Mucosa of descending colon (tissue), 3 donors: Measurements from ENCODE around the gene KCNQ2. TPM values are rescaled to one million over a fixed set of nuclear protein-coding genes. Genes with fewer than 3 reads are reported as not detected.

Source experiments
- ATAC-seq: fragments of 200-7000 bp; cut with Tn5 transposase; one replicate; pipeline ENCODE4 v1.9.1; 2020; ENCODE audit warnings: mild to moderate bottlenecking, moderate library complexity
- DNase-seq, 3 donors: peaks; one replicate each; pipeline ENCODE4 v3.0.0-alpha.2; 2020
- H3K36me3 ChIP-seq: fragments of 200-600 bp; one replicate; pipeline ENCODE4 v1.8.0; 2021; ENCODE audit warnings: low read depth, mild to moderate bottlenecking
- H3K4me1 ChIP-seq: fragments of 200-600 bp; one replicate; pipeline ENCODE4 v1.8.0; 2021; ENCODE audit warnings: low read depth, mild to moderate bottlenecking
- H3K4me3 ChIP-seq: fragments of 200-600 bp; one replicate; pipeline ENCODE4 v1.8.0; 2021; ENCODE audit warnings: mild to moderate bottlenecking
- H3K9me3 ChIP-seq: fragments of 200-600 bp; one replicate; pipeline ENCODE4 v1.8.0; 2021; ENCODE audit warnings: mild to moderate bottlenecking
- intact Hi-C, 2 donors: fragments of 100-400 bp; cut with DNase I in 1 of 2; cut with micrococcal nuclease in 1 of 2; formaldehyde crosslinking; loops; one replicate each; pipeline versions ENCODE4 v1.11.0 to v1.11.1; 2022; cut with DNase I, micrococcal nuclease
- total RNA-seq, 3 donors: library from RNA; stranded (reverse); fragmentation: NEBNext Ultra II Directional in 2 of 3; extraction: Animal tissue kit (Norgen Biotek cat#: 25700) in 2 of 3; gene quantifications; one replicate each; pipeline versions ENCODE4 v1.2.1 to v1.2.4, GENCODE V29; 2021 to 2023
- TF ChIP-seq, protein P1 (sequence below): fragments of 200-600 bp; IDR thresholded peaks from one replicate; pipeline ENCODE4 v1.8.0; 2022; ENCODE audit warnings: antibody characterized with exemption, mild to moderate bottlenecking
- donor health status: DM: no; HTN: no; CAD: no; lungs with moderate emphysema.
- donor health status: DM: no; HTN: no; CAD: no.
- donor health status: DM: no; HTN: yes; CAD: no.

Gene KCNQ2
- total RNA-seq, 3 donors from 2014 or later: 1.4 TPM; not detected in 2

DNA sequence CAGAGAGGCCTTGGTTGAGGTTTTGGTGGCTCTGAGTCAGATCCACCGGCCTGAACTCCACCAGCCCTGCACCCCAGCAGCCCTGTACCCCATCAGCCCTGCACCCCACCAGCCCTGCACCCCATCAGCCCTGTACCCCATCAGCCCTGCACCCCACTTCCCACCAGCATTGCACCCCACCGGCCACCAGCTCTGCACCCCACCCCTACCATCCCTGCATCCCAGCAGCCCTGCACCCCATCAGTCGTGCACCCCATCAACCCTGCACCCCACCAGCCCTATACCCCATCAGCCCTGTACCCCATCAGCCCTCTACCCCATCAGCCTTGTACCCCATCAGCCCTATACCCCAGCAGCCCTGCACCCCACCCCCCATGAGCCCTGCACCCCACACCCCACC lies 97.0 kb downstream of the KCNQ2 start:
- intact Hi-C loops: no loop called here
- no peak overlapping the region for H3K4me3 ChIP-seq
- ATAC-seq (no peak), DNase-seq (no peak)
- no peaks in the 10 kb centered on the region for H3K4me1 ChIP-seq
- no peaks in the 10 kb centered on the region for H3K36me3 ChIP-seq
- TF ChIP-seq, protein P1, sequence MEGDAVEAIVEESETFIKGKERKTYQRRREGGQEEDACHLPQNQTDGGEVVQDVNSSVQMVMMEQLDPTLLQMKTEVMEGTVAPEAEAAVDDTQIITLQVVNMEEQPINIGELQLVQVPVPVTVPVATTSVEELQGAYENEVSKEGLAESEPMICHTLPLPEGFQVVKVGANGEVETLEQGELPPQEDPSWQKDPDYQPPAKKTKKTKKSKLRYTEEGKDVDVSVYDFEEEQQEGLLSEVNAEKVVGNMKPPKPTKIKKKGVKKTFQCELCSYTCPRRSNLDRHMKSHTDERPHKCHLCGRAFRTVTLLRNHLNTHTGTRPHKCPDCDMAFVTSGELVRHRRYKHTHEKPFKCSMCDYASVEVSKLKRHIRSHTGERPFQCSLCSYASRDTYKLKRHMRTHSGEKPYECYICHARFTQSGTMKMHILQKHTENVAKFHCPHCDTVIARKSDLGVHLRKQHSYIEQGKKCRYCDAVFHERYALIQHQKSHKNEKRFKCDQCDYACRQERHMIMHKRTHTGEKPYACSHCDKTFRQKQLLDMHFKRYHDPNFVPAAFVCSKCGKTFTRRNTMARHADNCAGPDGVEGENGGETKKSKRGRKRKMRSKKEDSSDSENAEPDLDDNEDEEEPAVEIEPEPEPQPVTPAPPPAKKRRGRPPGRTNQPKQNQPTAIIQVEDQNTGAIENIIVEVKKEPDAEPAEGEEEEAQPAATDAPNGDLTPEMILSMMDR: no peak
- no peaks in the 10 kb centered on the region for H3K9me3 ChIP-seq

DNA sequence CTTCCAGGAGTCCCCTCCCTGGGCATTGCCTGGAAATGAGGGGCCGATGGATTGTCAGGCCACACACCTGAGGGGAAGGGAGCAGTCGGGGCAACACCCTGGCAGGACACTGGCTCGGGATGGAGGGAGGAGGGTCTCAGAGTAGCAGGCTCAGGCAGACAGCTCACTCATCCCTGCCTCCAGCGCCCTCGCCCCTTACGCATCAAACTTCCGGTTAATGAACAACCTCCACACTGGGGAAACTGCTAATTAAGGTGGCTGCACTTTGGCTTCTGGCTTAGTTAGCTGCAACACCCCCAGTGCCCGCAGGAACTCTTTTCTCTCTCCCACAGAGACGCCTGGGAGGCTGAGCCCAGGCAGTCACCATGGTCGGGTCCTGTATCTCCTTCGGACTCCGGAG lies 98.0 kb downstream of the KCNQ2 start:
- Histone ChIP-seq H3K4me3 (no peak overlapping the region), H3K36me3 (no peaks in the 10 kb centered on the region), H3K9me3 (no peaks in the 10 kb centered on the region), H3K4me1 (no peaks in the 10 kb centered on the region)
- intact Hi-C loops: no loop called here
- DNase-seq (no peak), ATAC-seq (no peak)
- TF ChIP-seq, protein P1: no peak

DNA sequence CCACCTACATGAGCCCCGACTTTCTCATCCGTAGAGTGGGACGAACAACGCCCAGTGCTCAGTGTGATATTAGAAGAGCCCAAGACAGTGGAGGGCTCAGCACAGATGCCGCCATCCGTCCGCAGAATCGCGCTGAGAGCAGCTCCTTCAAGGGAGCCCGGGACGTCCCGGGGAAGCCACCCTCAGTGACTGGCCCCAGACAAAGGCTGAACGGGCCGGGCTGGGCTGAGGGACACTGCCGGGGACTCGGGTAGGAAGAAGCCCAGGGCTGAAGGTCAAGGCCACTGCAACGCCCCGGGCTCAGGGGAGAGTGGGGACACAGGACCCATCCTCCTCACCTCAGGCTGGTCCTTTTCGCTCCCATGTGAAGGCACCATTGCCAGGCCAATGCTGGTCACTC lies 98.5 kb downstream of the KCNQ2 start:
- TF ChIP-seq, protein P1: no peak
- ATAC-seq: no peak
- intact Hi-C loops: no loop called here

DNA sequence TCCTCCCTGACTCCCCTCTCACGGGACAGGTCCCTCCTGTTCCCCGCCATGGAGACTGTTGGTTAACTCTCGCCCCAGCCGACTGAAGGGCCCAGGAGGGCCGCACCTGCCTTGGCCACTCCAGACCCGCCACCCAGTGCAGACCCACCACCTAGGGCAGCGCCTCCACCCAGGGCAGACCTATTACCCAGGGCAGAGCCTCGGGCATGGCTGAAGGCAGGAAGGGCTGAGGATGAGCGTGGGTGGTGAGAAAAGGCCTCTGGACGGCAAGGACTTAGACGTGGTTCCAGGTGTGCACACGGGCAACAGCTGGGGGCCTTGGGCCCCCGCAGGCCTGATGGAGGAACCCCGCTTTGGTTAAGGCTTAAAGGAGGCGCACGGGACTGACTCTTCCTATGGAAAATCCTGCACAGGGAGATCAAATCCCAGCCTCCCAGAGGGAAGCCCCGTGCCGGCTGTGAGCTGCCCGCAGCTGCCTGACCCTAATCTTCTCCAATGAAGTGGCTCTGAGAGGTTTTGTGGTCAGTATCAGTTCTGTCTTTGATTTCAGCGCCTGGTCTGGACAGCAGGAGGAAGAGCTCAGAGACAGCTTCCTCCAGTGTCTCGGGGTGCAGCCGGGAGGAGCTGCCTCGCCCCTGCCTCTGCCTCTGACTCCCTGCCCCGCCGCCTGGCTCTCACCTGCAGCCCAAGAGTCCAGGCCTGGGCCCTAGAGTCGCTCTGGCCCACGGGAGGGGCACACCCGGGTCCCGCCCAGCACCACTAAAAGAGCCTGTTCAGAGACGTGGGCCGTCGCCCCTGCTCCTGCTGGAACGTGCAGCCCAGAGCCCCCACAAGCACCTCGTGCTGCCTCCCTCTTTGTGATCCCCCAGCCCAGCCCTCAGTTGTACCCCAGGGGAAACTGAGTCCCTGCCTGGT lies 99.2 kb downstream of the KCNQ2 start:
- H3K4me3 ChIP-seq: no peak overlapping the region
- no peak for DNase-seq
- intact Hi-C loops: no loop called here
- no peaks in the 10 kb centered on the region for H3K4me1 ChIP-seq
- TF ChIP-seq, protein P1: no peak
- H3K9me3 ChIP-seq: no peaks in the 10 kb centered on the region
- no peak for ATAC-seq
- no peaks in the 10 kb centered on the region for H3K36me3 ChIP-seq

More for the DNA sequence above, 98.5 kb downstream of the KCNQ2 start:
- no peaks in the 10 kb centered on the region for H3K36me3 ChIP-seq
- no peaks in the 10 kb centered on the region for H3K9me3 ChIP-seq
- H3K4me1 ChIP-seq: no peaks in the 10 kb centered on the region
- no peak for DNase-seq
- no peak overlapping the region for H3K4me3 ChIP-seq

DNA sequence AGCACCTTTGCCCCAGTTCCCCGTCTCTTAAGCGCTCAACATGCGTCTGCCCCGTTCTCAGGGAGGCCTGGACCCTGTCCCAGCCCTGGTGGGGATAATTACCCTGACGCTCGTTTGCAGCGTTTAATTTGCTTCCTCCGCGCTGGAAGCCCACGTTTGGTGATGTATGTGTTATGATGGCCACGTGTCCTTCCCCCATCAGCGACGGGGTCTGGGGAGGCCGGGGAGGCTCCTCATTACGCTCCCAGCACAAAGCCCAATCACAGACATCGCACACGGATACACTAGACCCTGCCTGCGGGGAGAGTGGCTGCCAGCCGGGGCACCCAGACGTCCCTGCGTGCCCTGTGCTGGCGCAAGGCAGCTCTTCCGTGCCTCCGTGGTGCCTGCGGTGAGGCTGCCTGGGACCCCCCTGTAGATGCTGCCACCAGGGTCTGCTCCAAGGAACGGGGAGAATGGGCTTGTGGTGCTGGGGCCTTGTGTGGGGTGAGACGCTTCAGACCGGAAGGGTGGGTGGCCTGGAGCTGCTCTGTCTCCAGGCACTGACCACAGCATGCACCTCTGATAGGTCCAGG lies 101.1 kb downstream of the KCNQ2 start:
- DNase-seq: no peak
- H3K4me1 ChIP-seq: no peaks in the 10 kb centered on the region
- no peak overlapping the region for H3K4me3 ChIP-seq
- no peaks in the 10 kb centered on the region for H3K9me3 ChIP-seq
- no peaks in the 10 kb centered on the region for H3K36me3 ChIP-seq
- TF ChIP-seq, protein P1: no peak
- intact Hi-C loops: no loop called here
- no peak for ATAC-seq
